HFF-Myc (cell line): ENCODE results near the gene TENM4.

Experiments used
- DNase-seq: peaks from one replicate; pipeline ENCODE4 v3.0.0-alpha.2; 2011; ENCODE audit warnings: low read depth; ENCODE audit errors: extremely low read depth
- H3K4me3 ChIP-seq: replicated peaks from 2 replicates; pipeline ENCODE4 v1.5.1; 2011; ENCODE audit warnings: low read depth, mild to moderate bottlenecking, control low read depth, low read length
- CTCF ChIP-seq: IDR thresholded peaks from 2 replicates; pipeline ENCODE4 v1.5.1; 2012; ENCODE audit warnings: mild to moderate bottlenecking, low read depth, low read length, control low read depth; ENCODE audit errors: missing control alignments

The TENM4 gene

GRCh38 chr11:78977009-78977408 lies 463.8 kb downstream of the TENM4 start:
- no peak for DNase-seq
- no peak for TF ChIP-seq CTCF
- H3K4me3 ChIP-seq, result no peak overlapping the region

- TF ChIP-seq CTCF, result no peak
- no peak for DNase-seq
- H3K4me3 ChIP-seq, result no peak overlapping the region
Observed at GRCh38 chr11:78975081-78975480, 465.7 kb downstream of the TENM4 start.

- TF ChIP-seq CTCF, result no peak
- H3K4me3 ChIP-seq, result no peak overlapping the region
- DNase-seq, result no peak
Observed at GRCh38 chr11:78973876-78974275, 467.0 kb downstream of the TENM4 start.

GRCh38 chr11:78972590-78972989 lies 468.2 kb downstream of the TENM4 start:
- no peak for TF ChIP-seq CTCF
- no peak overlapping the region for H3K4me3 ChIP-seq

GRCh38 chr11:78972177-78972576 lies 468.7 kb downstream of the TENM4 start:
- TF ChIP-seq CTCF, result no peak
- no peak overlapping the region for H3K4me3 ChIP-seq
- no peak for DNase-seq

More at GRCh38 chr11:78972590-78972989, 468.2 kb downstream of the TENM4 start:
- DNase-seq, result no peak

GRCh38 chr11:78967811-78968210 lies 473.0 kb downstream of the TENM4 start:
- TF ChIP-seq CTCF, result no peak
- no peak overlapping the region for H3K4me3 ChIP-seq

GRCh38 chr11:78965432-78965831 lies 475.4 kb downstream of the TENM4 start:
- TF ChIP-seq CTCF, result no peak
- no peak for DNase-seq

More at GRCh38 chr11:78967811-78968210, 473.0 kb downstream of the TENM4 start:
- no peak for DNase-seq

More at GRCh38 chr11:78965432-78965831, 475.4 kb downstream of the TENM4 start:
- no peak overlapping the region for H3K4me3 ChIP-seq
